Common myeloid progenitor, CD34-positive (primary cell): ENCODE results near the gene TPSAB1.

Source experiments
- CTCF ChIA-PET: fragments of 350-600 bp; sonication (Branson Sonifier 250); formaldehyde crosslinking; loops from one replicate; lab custom pipeline; 2021; ENCODE audit warnings: antibody characterized with exemption; lab: Charles Lee
- POLR2A ChIA-PET: fragments of 350-600 bp; sonication (Branson Sonifier 250); formaldehyde crosslinking; loops from one replicate; lab custom pipeline; 2021; ENCODE audit warnings: antibody characterized with exemption; lab: Charles Lee
- DNase-seq, 3 donors: peaks; one replicate each; pipeline versions ENCODE4 v3.0.0 to v3.0.0-alpha.2; 2013
- H3K27ac ChIP-seq, 2 experiments: 1 replicate in 1 of 2; 2 replicates in 1 of 2; pipeline ENCODE4 v1.7.0; 2013; ENCODE audit warnings: inconsistent platforms in 2 of 2, low read length in 2 of 2, mild to moderate bottlenecking in 2 of 2, low read depth in 1 of 2, moderate library complexity in 1 of 2; ENCODE audit not compliant: severe bottlenecking in 2 of 2, insufficient read depth in 1 of 2, poor library complexity in 1 of 2
- H3K27me3 ChIP-seq, 5 experiments: replicated peaks in 2 of 5; 1 replicate in 3 of 5; 2 replicates in 2 of 5; pipeline versions ENCODE4 v1.6.1 to v1.7.0; 2013; ENCODE audit warnings: low read length in 4 of 5, mild to moderate bottlenecking in 2 of 5, moderate library complexity in 2 of 5, inconsistent platforms in 1 of 5; ENCODE audit not compliant: insufficient read depth in 5 of 5, control insufficient read depth in 4 of 5
- H3K36me3 ChIP-seq, 4 experiments: 1 replicate in 2 of 4; 2 replicates in 2 of 4; pipeline versions ENCODE4 v1.6.1 to v1.7.0; 2013; ENCODE audit warnings: low read length in 3 of 4, control low read depth in 1 of 4, mild to moderate bottlenecking in 1 of 4; ENCODE audit not compliant: control insufficient read depth in 4 of 4, insufficient read depth in 4 of 4
- H3K4me1 ChIP-seq, 4 experiments: 1 replicate in 3 of 4; 2 replicates in 1 of 4; pipeline versions ENCODE4 v1.6.1 to v1.7.1; 2013; ENCODE audit warnings: low read length in 3 of 4, mild to moderate bottlenecking in 3 of 4, control low read depth in 1 of 4, inconsistent platforms in 1 of 4, moderate library complexity in 1 of 4; ENCODE audit not compliant: control insufficient read depth in 4 of 4, insufficient read depth in 4 of 4; ENCODE audit errors: control extremely low read depth in 1 of 4
- H3K4me3 ChIP-seq, 7 experiments: 1 replicate in 4 of 7; 2 replicates in 3 of 7; pipeline versions ENCODE4 v1.5.1 to v1.7.0; 2013; ENCODE audit warnings: mild to moderate bottlenecking in 7 of 7, low read length in 6 of 7, moderate library complexity in 6 of 7, inconsistent platforms in 2 of 7, low read depth in 2 of 7, control low read depth in 1 of 7; ENCODE audit not compliant: insufficient read depth in 4 of 7, control insufficient read depth in 1 of 7; ENCODE audit errors: extremely low read depth in 1 of 7
- H3K9me3 ChIP-seq, 5 experiments: 1 replicate in 4 of 5; 2 replicates in 1 of 5; pipeline versions ENCODE4 v1.6.1 to v1.7.1; 2013; ENCODE audit warnings: low read length in 4 of 5, mild to moderate bottlenecking in 2 of 5, inconsistent platforms in 1 of 5, low read depth in 1 of 5, moderate library complexity in 1 of 5; ENCODE audit not compliant: control insufficient read depth in 4 of 5, insufficient read depth in 2 of 5; ENCODE audit errors: control extremely low read depth in 1 of 5
- WGBS: methylation state at CpG from one replicate; pipeline ENCODE4 v1.1.5; 2013; ENCODE audit not compliant: insufficient coverage; 5-methylcytosine and 5-hydroxymethylcytosine counted together

Gene TPSAB1

GRCh38 chr16:1216296-1216619 is 24.2 kb upstream of the TPSAB1 start:
- H3K27ac ChIP-seq = no peak overlapping the region
- no peaks in the 10 kb centered on the region for H3K27me3 ChIP-seq
- no peaks in the 10 kb centered on the region for H3K9me3 ChIP-seq
- CTCF ChIA-PET = no interaction called here
- no peaks in the 10 kb centered on the region for H3K36me3 ChIP-seq
- 80% methylated on average over 12 of the region's 12 CpGs for WGBS
- POLR2A ChIA-PET = no interaction called here
- H3K4me3 ChIP-seq = no peak overlapping the region
- no peaks in the 10 kb centered on the region for H3K4me1 ChIP-seq
- DNase-seq = no peak

GRCh38 chr16:1216681-1217400 is 23.7 kb upstream of the TPSAB1 start:
- WGBS = 93% methylated on average over 30 of the region's 32 CpGs
- ChIA-PET POLR2A (no interaction called here), CTCF (no interaction called here)
- H3K4me1 ChIP-seq = no peaks in the 10 kb centered on the region
- no peaks in the 10 kb centered on the region for H3K36me3 ChIP-seq
- H3K9me3 ChIP-seq = no peaks in the 10 kb centered on the region
- no peak overlapping the region for H3K27ac ChIP-seq
- H3K4me3 ChIP-seq = no peak overlapping the region
- H3K27me3 ChIP-seq = no peaks in the 10 kb centered on the region
- no peak for DNase-seq

- H3K27me3 ChIP-seq = no peaks in the 10 kb centered on the region
- no peak overlapping the region for H3K27ac ChIP-seq
- H3K36me3 ChIP-seq = no peaks in the 10 kb centered on the region
- ChIA-PET CTCF (no interaction called here), POLR2A (interaction anchor here (0.5 kb wide), 1 partner anchor 242 kb away, joined by 4 read pairs; no protein-coding TSS in a partner anchor)
- H3K9me3 ChIP-seq = no peaks in the 10 kb centered on the region
- no peak overlapping the region for H3K4me3 ChIP-seq
- 92% methylated on average over 21 of the region's 24 CpGs for WGBS
- no peak for DNase-seq
- H3K4me1 ChIP-seq = no peaks in the 10 kb centered on the region
These were observed 23.0 kb upstream of the TPSAB1 start for GRCh38 chr16:1217526-1217925.

- H3K9me3 ChIP-seq = no peaks in the 10 kb centered on the region
- WGBS = 93% methylated on average over 48 of the region's 49 CpGs
- H3K27ac ChIP-seq = no peak overlapping the region
- ChIA-PET POLR2A (interaction anchor here (0.5 kb wide), 1 partner anchor 241 kb away, joined by 4 read pairs; no protein-coding TSS in a partner anchor), CTCF (no interaction called here)
- no peaks in the 10 kb centered on the region for H3K27me3 ChIP-seq
- H3K4me1 ChIP-seq = no peaks in the 10 kb centered on the region
- no peak overlapping the region for H3K4me3 ChIP-seq
- no peaks in the 10 kb centered on the region for H3K36me3 ChIP-seq
- no peak for DNase-seq
These were observed 22.2 kb upstream of the TPSAB1 start for GRCh38 chr16:1218061-1218929.

GRCh38 chr16:1218930-1219611 is 21.4 kb upstream of the TPSAB1 start:
- no peaks in the 10 kb centered on the region for H3K4me1 ChIP-seq
- H3K27me3 ChIP-seq = no peaks in the 10 kb centered on the region
- no peaks in the 10 kb centered on the region for H3K36me3 ChIP-seq
- H3K9me3 ChIP-seq = no peaks in the 10 kb centered on the region
- POLR2A ChIA-PET = no interaction called here
- H3K27ac ChIP-seq = no peak overlapping the region
- DNase-seq = no peak
- no peak overlapping the region for H3K4me3 ChIP-seq
- CTCF ChIA-PET = interaction anchor here (1.2 kb wide), 1 partner anchor 11 kb away, joined by 4 read pairs; no protein-coding TSS in a partner anchor
- 86% methylated on average over 24 of the region's 24 CpGs for WGBS

- no peaks in the 10 kb centered on the region for H3K36me3 ChIP-seq
- ChIA-PET POLR2A (no interaction called here), CTCF (interaction anchor here (1.2 kb wide), 1 partner anchor 12 kb away, joined by 4 read pairs; no protein-coding TSS in a partner anchor)
- H3K27ac ChIP-seq = no peak overlapping the region
- no peaks in the 10 kb centered on the region for H3K4me1 ChIP-seq
- WGBS = 94% methylated on average over 48 of the region's 55 CpGs
- H3K4me3 ChIP-seq = no peak overlapping the region
- H3K27me3 ChIP-seq = no peaks in the 10 kb centered on the region
- DNase-seq = no peak
- no peaks in the 10 kb centered on the region for H3K9me3 ChIP-seq
These were observed 20.3 kb upstream of the TPSAB1 start for GRCh38 chr16:1220098-1220728.
